Measurements from ENCODE around the gene ZNF574. TPM values are rescaled to one million over a fixed set of nuclear protein-coding genes. Genes with fewer than 3 reads are reported as not detected.
A peak's percentile ranks its signal among the peaks of the same experiment; 100 is the strongest.

Gene ZNF574
- total RNA-seq, 1 donor from 2014 or later, result 7.1 TPM

GRCh38 chr19:42111811-42112210 lies 35.8 kb downstream of the ZNF574 start:
- peaks cover 3% of the 10 kb centered on the region for H3K36me3 ChIP-seq (ENCODE audit: control insufficient read depth, insufficient read depth, low read length)
- TF ChIP-seq CTCF (IDR thresholded peaks at IDR 0.05; ENCODE audit: insufficient read depth, low read length, severe bottlenecking), result no peak
- no peak for FAIRE-seq
- no peak overlapping the region for H3K4me3 ChIP-seq (ENCODE audit: low read depth, low read length)
- H3K27me3 ChIP-seq (ENCODE audit: control insufficient read depth, insufficient read depth, low read length), result no peaks in the 10 kb centered on the region
- DNase-seq (ENCODE audit: low read depth), result peak; percentile 93

GRCh38 chr19:42113641-42114348 lies 37.8 kb downstream of the ZNF574 start:
- Histone ChIP-seq H3K27me3 (ENCODE audit: control insufficient read depth, insufficient read depth, low read length) (no peaks in the 10 kb centered on the region), H3K4me3 (ENCODE audit: low read depth, low read length) (no peak overlapping the region), H3K36me3 (ENCODE audit: control insufficient read depth, insufficient read depth, low read length) (peaks cover 3% of the 10 kb centered on the region)
- peak; percentile 40 for TF ChIP-seq CTCF (IDR thresholded peaks at IDR 0.05; ENCODE audit: insufficient read depth, low read length, severe bottlenecking)
- peak; percentile 99 for DNase-seq (ENCODE audit: low read depth)
- FAIRE-seq, result no peak

GRCh38 chr19:42114412-42114811 lies 38.4 kb downstream of the ZNF574 start:
- TF ChIP-seq CTCF (IDR thresholded peaks at IDR 0.05; ENCODE audit: insufficient read depth, low read length, severe bottlenecking), result no peak
- Histone ChIP-seq H3K4me3 (ENCODE audit: low read depth, low read length) (no peak overlapping the region), H3K27me3 (ENCODE audit: control insufficient read depth, insufficient read depth, low read length) (no peaks in the 10 kb centered on the region), H3K36me3 (ENCODE audit: control insufficient read depth, insufficient read depth, low read length) (peaks cover 3% of the 10 kb centered on the region)
- DNase-seq (ENCODE audit: low read depth) (no peak), FAIRE-seq (no peak)

GRCh38 chr19:42115219-42115618 lies 39.3 kb downstream of the ZNF574 start:
- Histone ChIP-seq H3K4me3 (ENCODE audit: low read depth, low read length) (no peak overlapping the region), H3K27me3 (ENCODE audit: control insufficient read depth, insufficient read depth, low read length) (no peaks in the 10 kb centered on the region), H3K36me3 (ENCODE audit: control insufficient read depth, insufficient read depth, low read length) (peaks cover 3% of the 10 kb centered on the region)
- FAIRE-seq, result no peak
- no peak for TF ChIP-seq CTCF (IDR thresholded peaks at IDR 0.05; ENCODE audit: insufficient read depth, low read length, severe bottlenecking)
- DNase-seq (ENCODE audit: low read depth), result no peak

- no peak overlapping the region for H3K4me3 ChIP-seq (ENCODE audit: low read depth, low read length)
- TF ChIP-seq CTCF (IDR thresholded peaks at IDR 0.05; ENCODE audit: insufficient read depth, low read length, severe bottlenecking), result no peak
- FAIRE-seq, result no peak
- H3K27me3 ChIP-seq (ENCODE audit: control insufficient read depth, insufficient read depth, low read length), result no peaks in the 10 kb centered on the region
- peaks cover 3% of the 10 kb centered on the region for H3K36me3 ChIP-seq (ENCODE audit: control insufficient read depth, insufficient read depth, low read length)
- no peak for DNase-seq (ENCODE audit: low read depth)
Observed at GRCh38 chr19:42115705-42116104, 39.7 kb downstream of the ZNF574 start.
